ENCODE data around the gene LMAN1L.

Gene LMAN1L

GRCh38 chr15:74847432-74847831, 34.8 kb downstream of the LMAN1L start:
- H3K27ac ChIP-seq, result peak overlapping the region; percentile 84
- H3K9me3 ChIP-seq (ENCODE audit: control insufficient read depth, low read length), result no peaks in the 10 kb centered on the region
- no peak overlapping the region for H3K4me3 ChIP-seq (ENCODE audit: low read depth, low read length)
- H3K4me1 ChIP-seq, result peaks cover 20% of the 10 kb centered on the region
- no peaks in the 10 kb centered on the region for H3K36me3 ChIP-seq (ENCODE audit: control insufficient read depth, insufficient read depth, low read length)
- no peaks in the 10 kb centered on the region for H3K27me3 ChIP-seq (ENCODE audit: control insufficient read depth, insufficient read depth, low read length)
- no peak for TF ChIP-seq CTCF (IDR thresholded peaks at IDR 0.05)
- H3K9ac ChIP-seq, result no peak overlapping the region
- no peak overlapping the region for H2AFZ ChIP-seq
- H3K4me2 ChIP-seq (ENCODE audit: low read length), result no peak overlapping the region
- H3K79me2 ChIP-seq, result no peaks in the 10 kb centered on the region

- Histone ChIP-seq H3K9ac (no peak overlapping the region), H3K4me2 (ENCODE audit: low read length) (no peak overlapping the region), H3K4me3 (ENCODE audit: low read depth, low read length) (no peak overlapping the region), H3K4me1 (peaks cover 15% of the 10 kb centered on the region), H3K79me2 (no peaks in the 10 kb centered on the region), H3K9me3 (ENCODE audit: control insufficient read depth, low read length) (no peaks in the 10 kb centered on the region), H2AFZ (no peak overlapping the region), H3K27me3 (ENCODE audit: control insufficient read depth, insufficient read depth, low read length) (no peaks in the 10 kb centered on the region), H3K36me3 (ENCODE audit: control insufficient read depth, insufficient read depth, low read length) (no peaks in the 10 kb centered on the region), H3K27ac (peak overlapping the region; percentile 84)
- no peak for TF ChIP-seq CTCF (IDR thresholded peaks at IDR 0.05)
Measured at GRCh38 chr15:74850393-74850792, 37.8 kb downstream of the LMAN1L start.

GRCh38 chr15:74851960-74852359, 39.3 kb downstream of the LMAN1L start:
- Histone ChIP-seq H3K4me1 (peaks cover 18% of the 10 kb centered on the region), H3K79me2 (no peaks in the 10 kb centered on the region), H3K9ac (no peak overlapping the region), H3K9me3 (ENCODE audit: control insufficient read depth, low read length) (no peaks in the 10 kb centered on the region), H3K27ac (no peak overlapping the region), H3K36me3 (ENCODE audit: control insufficient read depth, insufficient read depth, low read length) (no peaks in the 10 kb centered on the region), H3K4me3 (ENCODE audit: low read depth, low read length) (no peak overlapping the region), H2AFZ (no peak overlapping the region), H3K4me2 (ENCODE audit: low read length) (no peak overlapping the region), H3K27me3 (ENCODE audit: control insufficient read depth, insufficient read depth, low read length) (no peaks in the 10 kb centered on the region)
- TF ChIP-seq CTCF (IDR thresholded peaks at IDR 0.05), result no peak

DNA sequence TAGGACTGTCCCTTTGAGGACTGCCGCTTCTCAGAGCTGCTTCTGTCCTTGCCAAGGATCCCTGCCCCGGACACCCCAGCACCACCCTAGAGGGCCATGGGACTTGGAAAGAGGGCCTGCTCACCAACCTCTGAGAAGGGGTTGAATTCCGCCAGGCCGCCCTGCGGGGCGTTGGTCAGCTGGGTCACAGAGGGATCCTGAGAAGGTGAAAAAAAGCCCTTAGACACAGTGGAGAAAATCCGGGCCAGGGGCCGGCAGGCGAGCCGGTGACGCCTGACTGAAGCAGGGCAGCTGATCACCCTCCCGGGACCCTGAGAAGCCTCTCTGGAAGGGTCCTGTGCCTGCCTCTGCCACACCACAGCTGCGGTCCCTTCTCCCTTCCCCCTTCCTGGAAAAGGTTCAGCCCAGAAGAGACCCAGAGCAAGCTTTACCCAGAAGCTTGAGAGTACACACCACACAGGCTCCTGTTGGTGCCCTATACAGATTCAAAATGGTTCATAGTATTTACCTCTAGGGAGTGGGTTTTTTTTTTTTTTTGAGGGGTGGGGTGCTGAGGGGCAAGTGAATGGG, 41.9 kb downstream of the LMAN1L start:
- no peak for TF ChIP-seq CTCF (IDR thresholded peaks at IDR 0.05)
- H3K4me2 ChIP-seq (ENCODE audit: low read length), result no peak overlapping the region
- no peaks in the 10 kb centered on the region for H3K9me3 ChIP-seq (ENCODE audit: control insufficient read depth, low read length)
- no peak overlapping the region for H3K27ac ChIP-seq
- no peak overlapping the region for H2AFZ ChIP-seq
- no peak overlapping the region for H3K9ac ChIP-seq
- H3K27me3 ChIP-seq (ENCODE audit: control insufficient read depth, insufficient read depth, low read length), result no peaks in the 10 kb centered on the region
- peaks cover 3% of the 10 kb centered on the region for H3K79me2 ChIP-seq
- peaks cover 23% of the 10 kb centered on the region for H3K4me1 ChIP-seq
- H3K4me3 ChIP-seq (ENCODE audit: low read depth, low read length), result no peak overlapping the region
- H3K36me3 ChIP-seq (ENCODE audit: control insufficient read depth, insufficient read depth, low read length), result no peaks in the 10 kb centered on the region

DNA sequence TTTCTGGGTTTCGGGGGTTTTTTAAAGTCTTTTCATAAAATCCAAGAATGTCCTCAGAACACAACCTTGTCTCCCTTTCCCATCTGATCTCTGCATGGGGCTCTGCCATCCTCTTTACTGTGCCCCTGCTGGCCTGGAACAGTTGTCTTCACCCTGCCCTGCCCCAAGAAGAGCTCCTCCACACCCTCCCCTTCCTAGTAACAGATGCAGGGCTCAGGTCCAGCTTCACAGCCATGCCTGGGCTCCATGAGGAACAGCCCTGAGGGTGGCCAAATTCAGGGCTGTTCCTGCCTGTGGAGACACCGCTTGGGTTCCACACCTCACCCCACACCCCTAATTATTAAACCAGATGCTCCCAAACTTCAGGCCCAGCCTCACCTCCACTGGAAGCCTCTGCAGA, 43.2 kb downstream of the LMAN1L start:
- peaks cover 21% of the 10 kb centered on the region for H3K4me1 ChIP-seq
- H2AFZ ChIP-seq, result no peak overlapping the region
- H3K27me3 ChIP-seq (ENCODE audit: control insufficient read depth, insufficient read depth, low read length), result no peaks in the 10 kb centered on the region
- H3K79me2 ChIP-seq, result peaks cover 3% of the 10 kb centered on the region
- H3K27ac ChIP-seq, result no peak overlapping the region
- no peaks in the 10 kb centered on the region for H3K36me3 ChIP-seq (ENCODE audit: control insufficient read depth, insufficient read depth, low read length)
- no peak for TF ChIP-seq CTCF (IDR thresholded peaks at IDR 0.05)
- H3K9me3 ChIP-seq (ENCODE audit: control insufficient read depth, low read length), result no peaks in the 10 kb centered on the region
- H3K9ac ChIP-seq, result no peak overlapping the region
- no peak overlapping the region for H3K4me3 ChIP-seq (ENCODE audit: low read depth, low read length)
- H3K4me2 ChIP-seq (ENCODE audit: low read length), result no peak overlapping the region
